Measurements from ENCODE around the gene CCDC9. TPM values are rescaled to one million over a fixed set of nuclear protein-coding genes. Genes with fewer than 3 reads are reported as not detected.

Gene CCDC9
- total RNA-seq = 3.2 and 3.4 TPM in 2 replicates

GRCh38 chr19:47255879-47256692, at the start of gene CCDC9:
Gene CCDC9, plus strand, starts transcription at chr19:47256525. Its CDS starts 1,876 bp downstream, at chr19:47258401.

DNA sequence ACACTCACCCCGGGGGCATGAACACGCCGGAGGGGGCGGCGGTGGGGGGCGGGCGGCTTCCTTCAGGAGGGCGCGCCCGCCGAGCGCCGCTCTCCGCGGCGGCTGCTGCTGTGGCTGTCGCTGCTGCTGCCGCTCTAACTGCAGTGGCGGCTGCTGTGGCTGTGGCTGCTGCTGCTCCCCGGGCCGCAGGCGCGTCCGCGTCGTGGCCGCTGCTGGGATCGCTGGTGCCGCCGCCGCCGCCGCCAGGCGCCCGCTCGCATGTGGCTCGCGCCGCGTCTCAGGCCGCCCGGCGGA, 25.5 kb upstream of the CCDC9 start, which contains the start of gene BBC3:
BBC3 (minus strand) TSS at position 279 of the 294 bp plus-strand sequence. CDS start 2,768 bp downstream, outside the sequence.

GRCh38 chr19:47274071-47274890, 18.0 kb downstream of the CCDC9 start, which contains the start of gene INAFM1:
Gene INAFM1, plus strand, starts transcription at chr19:47274885. Its CDS starts 35 bp downstream, at chr19:47274920.

DNA sequence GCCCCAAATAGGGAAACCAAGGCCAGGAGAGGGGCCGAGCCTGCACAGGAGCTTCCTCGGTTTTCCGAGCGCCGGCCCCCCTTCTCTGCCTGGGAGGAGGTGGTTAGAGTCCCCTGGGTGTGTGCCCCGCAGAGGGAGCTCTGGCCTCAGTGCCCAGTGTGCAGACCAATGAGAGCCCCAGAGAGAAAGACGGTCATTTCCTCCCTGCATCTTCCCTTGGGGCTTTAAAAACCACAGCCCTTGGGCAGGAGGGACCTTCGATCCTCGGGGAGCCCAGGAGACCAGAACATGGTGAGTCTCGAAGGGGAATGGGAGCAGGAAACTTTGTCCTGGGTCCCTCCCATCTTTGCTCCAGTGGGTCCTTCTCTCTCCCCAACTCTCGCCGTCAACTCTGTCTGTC, 53.3 kb downstream of the CCDC9 start, which contains the start of gene C5AR1:
C5AR1 (plus strand) TSS at position 254 of the 400 bp plus-strand sequence; CDS start at position 289, 35 bp downstream.

Other genes starting within 250 kb of the CCDC9 start
- gene NPAS1, start 236.7 kb upstream of the CCDC9 start, total RNA-seq = 0.48 and 1.1 TPM in 2 replicates
- 26.9 and 28.7 TPM in 2 replicates for gene TMEM160, start 207.9 kb upstream of the CCDC9 start, total RNA-seq
- 4.9 and 5.1 TPM in 2 replicates for gene ZC3H4, start 142.7 kb upstream of the CCDC9 start, total RNA-seq
- gene SAE1, start 125.7 kb upstream of the CCDC9 start, total RNA-seq = 75.7 and 82.9 TPM in 2 replicates
- gene BBC3, start 25.3 kb upstream of the CCDC9 start, total RNA-seq = 14.5 and 18.8 TPM in 2 replicates
- 0.43 and 0.48 TPM in 2 replicates for gene INAFM1, start 18.4 kb downstream of the CCDC9 start, total RNA-seq
- 0.21 and 0.24 TPM in 2 replicates for gene C5AR1, start 53.3 kb downstream of the CCDC9 start, total RNA-seq
- 0.24 TPM in 1 of 2 replicates, not detected in the other for gene C5AR2, start 75.7 kb downstream of the CCDC9 start, total RNA-seq
- 14.1 and 17.6 TPM in 2 replicates for gene DHX34, start 92.8 kb downstream of the CCDC9 start, total RNA-seq
- gene MEIS3, start 163.0 kb downstream of the CCDC9 start, total RNA-seq = 6.2 and 25.8 TPM in 2 replicates
- under 0.01 TPM in 1 of 2 replicates, not detected in the other for gene SLC8A2, start 215.4 kb downstream of the CCDC9 start, total RNA-seq
- gene KPTN, start 227.7 kb downstream of the CCDC9 start, total RNA-seq = 3.4 and 5.5 TPM in 2 replicates